ENCODE data around the gene ADAMTS13.
A peak's percentile ranks its signal among the peaks of the same experiment; 100 is the strongest.

Gene ADAMTS13

DNA sequence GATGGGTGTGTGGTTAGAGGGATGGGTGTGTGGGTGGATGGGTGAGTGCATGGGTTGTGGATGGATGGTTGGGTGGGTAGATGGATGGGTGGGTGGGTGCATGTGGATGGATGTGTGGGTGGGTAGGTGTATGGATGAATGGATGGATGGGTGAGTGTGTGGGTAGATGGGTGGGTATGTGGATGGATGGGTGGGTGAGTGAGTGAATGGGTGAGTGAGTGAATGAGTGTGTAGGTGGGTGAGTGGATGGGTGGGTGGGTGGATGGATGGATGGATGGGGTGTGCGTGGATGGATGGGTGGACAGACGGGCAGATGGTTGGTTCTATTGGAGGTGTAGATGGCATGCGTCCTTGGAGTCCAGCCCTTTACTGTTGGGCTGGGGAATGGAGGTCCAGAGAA is 28.8 kb upstream of the ADAMTS13 start:
- DNase-seq: no peak

DNA sequence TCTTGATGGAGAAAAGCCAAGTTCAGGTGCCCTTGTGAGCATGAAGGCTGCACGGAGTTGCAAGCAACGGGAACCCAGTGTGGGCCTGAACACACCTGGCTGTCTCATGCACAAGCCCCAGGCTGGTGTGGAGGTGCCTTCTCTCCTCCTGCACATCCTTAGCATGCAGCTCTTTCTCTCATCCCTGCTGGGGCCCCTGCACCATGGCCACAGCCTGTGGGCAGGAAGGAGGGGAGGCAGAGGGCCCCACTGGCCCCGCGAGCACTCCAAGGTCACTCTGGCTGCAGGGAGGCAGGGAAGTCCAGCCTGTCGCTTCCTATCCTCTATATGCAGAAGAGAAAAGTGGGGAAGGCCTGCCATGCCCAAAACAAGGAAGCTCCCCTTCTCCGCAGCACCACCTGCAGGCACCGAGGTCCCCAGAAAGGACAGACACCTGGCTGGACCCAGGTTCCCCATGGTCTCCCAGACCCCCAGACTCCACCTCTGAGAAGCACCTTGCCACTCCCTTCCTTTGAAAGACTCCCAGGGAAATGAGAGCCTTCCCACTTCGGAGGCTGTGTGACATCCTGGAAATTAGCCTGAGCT is 27.4 kb upstream of the ADAMTS13 start:
- DNase-seq: no peak

DNA sequence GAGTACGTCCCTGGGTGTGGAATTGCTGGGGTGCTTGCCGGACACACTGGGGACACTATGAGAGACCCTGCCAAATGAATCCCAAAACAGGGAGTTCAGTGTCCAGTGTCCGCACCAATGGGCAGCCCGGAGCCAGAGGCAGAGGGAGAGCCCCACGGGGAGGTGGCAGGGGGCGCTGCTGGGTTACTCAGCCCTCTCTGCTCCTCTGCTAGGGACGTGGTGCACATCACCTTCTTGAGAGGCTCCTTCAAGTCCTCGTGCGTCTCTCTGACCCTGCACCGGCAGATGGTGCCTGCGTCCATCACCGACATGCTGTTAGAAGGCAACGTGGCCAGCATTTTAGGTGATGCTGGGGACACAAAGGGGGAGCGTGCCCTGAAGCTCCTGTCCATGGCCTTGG is 25.2 kb upstream of the ADAMTS13 start:
- no peak for DNase-seq

DNA sequence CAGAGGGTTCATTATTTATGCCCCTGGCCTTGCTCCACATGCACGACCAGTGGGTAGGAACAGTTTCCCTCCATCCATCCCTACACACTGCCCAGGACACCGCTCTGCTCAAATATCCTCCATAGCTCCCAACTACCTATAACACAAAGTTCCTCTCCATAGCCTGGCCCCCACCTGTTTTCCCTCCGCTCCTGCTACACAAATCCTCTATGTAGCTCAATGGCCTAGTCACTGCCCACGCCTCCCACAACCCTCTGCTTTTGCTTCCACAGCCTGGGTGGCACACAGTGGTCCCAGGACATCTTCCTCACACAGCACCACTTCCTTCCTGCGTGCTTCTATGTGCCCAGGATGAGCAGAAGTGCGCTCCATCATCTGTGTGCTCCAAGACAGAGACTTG is 24.8 kb upstream of the ADAMTS13 start:
- no peak for DNase-seq

GRCh38 chr9:133397895-133398294 is 24.3 kb upstream of the ADAMTS13 start:
- no peak for DNase-seq

GRCh38 chr9:133400292-133400691 is 21.9 kb upstream of the ADAMTS13 start:
- DNase-seq: no peak

GRCh38 chr9:133401588-133401987 is 20.6 kb upstream of the ADAMTS13 start:
- no peak for DNase-seq

GRCh38 chr9:133402689-133403088 is 19.5 kb upstream of the ADAMTS13 start:
- no peak for DNase-seq

- DNase-seq: peak; percentile 66
Measured at GRCh38 chr9:133403766-133404453, 18.3 kb upstream of the ADAMTS13 start.

GRCh38 chr9:133404454-133405002 is 17.6 kb upstream of the ADAMTS13 start:
- no peak for DNase-seq

- DNase-seq: no peak
Measured at GRCh38 chr9:133405508-133406438, 16.4 kb upstream of the ADAMTS13 start.

- DNase-seq: peak; percentile 88
Measured at GRCh38 chr9:133406480-133407307, 15.5 kb upstream of the ADAMTS13 start.

GRCh38 chr9:133408042-133408441 is 14.1 kb upstream of the ADAMTS13 start:
- DNase-seq: no peak

DNA sequence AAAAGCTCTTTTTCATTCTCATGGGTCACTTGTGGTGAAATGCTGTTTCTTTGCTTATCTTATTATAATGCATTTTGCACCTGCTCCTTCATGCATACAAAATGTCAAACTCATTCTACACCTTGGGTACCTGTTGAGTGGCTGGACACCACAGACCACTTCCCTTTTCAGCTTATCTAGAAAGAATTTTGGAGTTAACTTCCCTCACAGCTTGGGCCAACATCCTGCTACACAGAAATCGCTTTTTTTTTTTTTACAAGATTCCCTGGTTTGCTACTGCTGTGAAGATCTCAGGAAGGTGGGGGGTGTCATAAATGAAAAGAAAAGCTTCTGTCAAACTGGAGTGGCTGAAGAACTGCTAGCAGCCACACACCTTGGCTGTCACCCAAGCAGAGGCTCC is 7.0 kb upstream of the ADAMTS13 start:
- no peak for DNase-seq

- peak; percentile 87 for DNase-seq
Measured at GRCh38 chr9:133417541-133418461, 4.4 kb upstream of the ADAMTS13 start, which contains the start of gene REXO4. TSS of gene REXO4 (minus strand) at chr9:133418010. CDS start at chr9:133417844, 166 bp downstream.

- DNase-seq: no peak
Measured at GRCh38 chr9:133419005-133419404, 3.2 kb upstream of the ADAMTS13 start.

- DNase-seq: no peak
Measured at GRCh38 chr9:133420392-133420827, 1.8 kb upstream of the ADAMTS13 start.

GRCh38 chr9:133423216-133423615 is 1.0 kb downstream of the ADAMTS13 start:
- DNase-seq: no peak

GRCh38 chr9:133424187-133424586 is 2.0 kb downstream of the ADAMTS13 start:
- no peak for DNase-seq

GRCh38 chr9:133425049-133425632 is 3.0 kb downstream of the ADAMTS13 start:
- DNase-seq: no peak

GRCh38 chr9:133426011-133426410 is 3.8 kb downstream of the ADAMTS13 start:
- no peak for DNase-seq
